ENCODE data around the gene TNNC2. TPM values are rescaled to one million over a fixed set of nuclear protein-coding genes. Genes with fewer than 3 reads are reported as not detected.

TNNC2 gene
- total and polyA plus RNA-seq, 2 of the 8 experiments (the other 6 are each of a cell fraction or from before 2014, with no cell fraction given), result 5.7 to 7.6 TPM

DNA sequence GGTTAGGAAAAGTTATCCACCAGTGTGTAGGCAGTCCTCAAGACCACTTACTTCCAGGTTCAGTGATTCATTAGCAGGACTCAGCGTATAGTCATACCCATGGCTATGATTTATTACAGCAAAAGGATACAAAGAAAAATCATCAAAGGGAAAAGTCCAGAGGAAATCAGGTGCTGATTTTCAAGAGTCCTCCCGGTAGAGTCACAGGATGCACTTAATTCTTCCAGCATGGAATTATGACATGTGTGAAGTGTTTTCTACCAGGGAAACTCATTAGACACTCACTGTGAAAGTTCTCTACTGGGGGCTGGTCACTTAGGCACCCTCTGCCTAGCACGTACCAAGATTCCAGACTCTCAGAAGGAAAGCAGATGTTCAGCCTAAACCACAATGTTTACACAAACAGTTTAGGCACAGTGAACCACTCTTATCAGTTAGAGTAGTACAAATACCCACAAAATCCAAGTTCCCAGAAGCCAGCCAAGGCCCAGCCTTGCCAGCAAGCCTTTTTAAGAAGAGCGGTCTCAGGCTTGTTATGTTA lies 45.7 kb downstream of the TNNC2 start (continued):
- TF ChIP-seq, protein P1, sequence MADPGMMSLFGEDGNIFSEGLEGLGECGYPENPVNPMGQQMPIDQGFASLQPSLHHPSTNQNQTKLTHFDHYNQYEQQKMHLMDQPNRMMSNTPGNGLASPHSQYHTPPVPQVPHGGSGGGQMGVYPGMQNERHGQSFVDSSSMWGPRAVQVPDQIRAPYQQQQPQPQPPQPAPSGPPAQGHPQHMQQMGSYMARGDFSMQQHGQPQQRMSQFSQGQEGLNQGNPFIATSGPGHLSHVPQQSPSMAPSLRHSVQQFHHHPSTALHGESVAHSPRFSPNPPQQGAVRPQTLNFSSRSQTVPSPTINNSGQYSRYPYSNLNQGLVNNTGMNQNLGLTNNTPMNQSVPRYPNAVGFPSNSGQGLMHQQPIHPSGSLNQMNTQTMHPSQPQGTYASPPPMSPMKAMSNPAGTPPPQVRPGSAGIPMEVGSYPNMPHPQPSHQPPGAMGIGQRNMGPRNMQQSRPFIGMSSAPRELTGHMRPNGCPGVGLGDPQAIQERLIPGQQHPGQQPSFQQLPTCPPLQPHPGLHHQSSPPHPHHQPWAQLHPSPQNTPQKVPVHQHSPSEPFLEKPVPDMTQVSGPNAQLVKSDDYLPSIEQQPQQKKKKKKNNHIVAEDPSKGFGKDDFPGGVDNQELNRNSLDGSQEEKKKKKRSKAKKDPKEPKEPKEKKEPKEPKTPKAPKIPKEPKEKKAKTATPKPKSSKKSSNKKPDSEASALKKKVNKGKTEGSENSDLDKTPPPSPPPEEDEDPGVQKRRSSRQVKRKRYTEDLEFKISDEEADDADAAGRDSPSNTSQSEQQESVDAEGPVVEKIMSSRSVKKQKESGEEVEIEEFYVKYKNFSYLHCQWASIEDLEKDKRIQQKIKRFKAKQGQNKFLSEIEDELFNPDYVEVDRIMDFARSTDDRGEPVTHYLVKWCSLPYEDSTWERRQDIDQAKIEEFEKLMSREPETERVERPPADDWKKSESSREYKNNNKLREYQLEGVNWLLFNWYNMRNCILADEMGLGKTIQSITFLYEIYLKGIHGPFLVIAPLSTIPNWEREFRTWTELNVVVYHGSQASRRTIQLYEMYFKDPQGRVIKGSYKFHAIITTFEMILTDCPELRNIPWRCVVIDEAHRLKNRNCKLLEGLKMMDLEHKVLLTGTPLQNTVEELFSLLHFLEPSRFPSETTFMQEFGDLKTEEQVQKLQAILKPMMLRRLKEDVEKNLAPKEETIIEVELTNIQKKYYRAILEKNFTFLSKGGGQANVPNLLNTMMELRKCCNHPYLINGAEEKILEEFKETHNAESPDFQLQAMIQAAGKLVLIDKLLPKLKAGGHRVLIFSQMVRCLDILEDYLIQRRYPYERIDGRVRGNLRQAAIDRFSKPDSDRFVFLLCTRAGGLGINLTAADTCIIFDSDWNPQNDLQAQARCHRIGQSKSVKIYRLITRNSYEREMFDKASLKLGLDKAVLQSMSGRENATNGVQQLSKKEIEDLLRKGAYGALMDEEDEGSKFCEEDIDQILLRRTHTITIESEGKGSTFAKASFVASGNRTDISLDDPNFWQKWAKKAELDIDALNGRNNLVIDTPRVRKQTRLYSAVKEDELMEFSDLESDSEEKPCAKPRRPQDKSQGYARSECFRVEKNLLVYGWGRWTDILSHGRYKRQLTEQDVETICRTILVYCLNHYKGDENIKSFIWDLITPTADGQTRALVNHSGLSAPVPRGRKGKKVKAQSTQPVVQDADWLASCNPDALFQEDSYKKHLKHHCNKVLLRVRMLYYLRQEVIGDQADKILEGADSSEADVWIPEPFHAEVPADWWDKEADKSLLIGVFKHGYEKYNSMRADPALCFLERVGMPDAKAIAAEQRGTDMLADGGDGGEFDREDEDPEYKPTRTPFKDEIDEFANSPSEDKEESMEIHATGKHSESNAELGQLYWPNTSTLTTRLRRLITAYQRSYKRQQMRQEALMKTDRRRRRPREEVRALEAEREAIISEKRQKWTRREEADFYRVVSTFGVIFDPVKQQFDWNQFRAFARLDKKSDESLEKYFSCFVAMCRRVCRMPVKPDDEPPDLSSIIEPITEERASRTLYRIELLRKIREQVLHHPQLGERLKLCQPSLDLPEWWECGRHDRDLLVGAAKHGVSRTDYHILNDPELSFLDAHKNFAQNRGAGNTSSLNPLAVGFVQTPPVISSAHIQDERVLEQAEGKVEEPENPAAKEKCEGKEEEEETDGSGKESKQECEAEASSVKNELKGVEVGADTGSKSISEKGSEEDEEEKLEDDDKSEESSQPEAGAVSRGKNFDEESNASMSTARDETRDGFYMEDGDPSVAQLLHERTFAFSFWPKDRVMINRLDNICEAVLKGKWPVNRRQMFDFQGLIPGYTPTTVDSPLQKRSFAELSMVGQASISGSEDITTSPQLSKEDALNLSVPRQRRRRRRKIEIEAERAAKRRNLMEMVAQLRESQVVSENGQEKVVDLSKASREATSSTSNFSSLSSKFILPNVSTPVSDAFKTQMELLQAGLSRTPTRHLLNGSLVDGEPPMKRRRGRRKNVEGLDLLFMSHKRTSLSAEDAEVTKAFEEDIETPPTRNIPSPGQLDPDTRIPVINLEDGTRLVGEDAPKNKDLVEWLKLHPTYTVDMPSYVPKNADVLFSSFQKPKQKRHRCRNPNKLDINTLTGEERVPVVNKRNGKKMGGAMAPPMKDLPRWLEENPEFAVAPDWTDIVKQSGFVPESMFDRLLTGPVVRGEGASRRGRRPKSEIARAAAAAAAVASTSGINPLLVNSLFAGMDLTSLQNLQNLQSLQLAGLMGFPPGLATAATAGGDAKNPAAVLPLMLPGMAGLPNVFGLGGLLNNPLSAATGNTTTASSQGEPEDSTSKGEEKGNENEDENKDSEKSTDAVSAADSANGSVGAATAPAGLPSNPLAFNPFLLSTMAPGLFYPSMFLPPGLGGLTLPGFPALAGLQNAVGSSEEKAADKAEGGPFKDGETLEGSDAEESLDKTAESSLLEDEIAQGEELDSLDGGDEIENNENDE (IDR thresholded peaks at IDR 0.05; ENCODE audit: insufficient replicate concordance, low read length), result no peak

Data from H1 (cell line).